Measurements from ENCODE around the gene KDF1.
A peak's percentile ranks its signal among the peaks of the same experiment; 100 is the strongest.
"Not testable (repeated sequence)": the region's sequence is repeated elsewhere in the genome, so short reads cannot be mapped to it uniquely, and the experiment has no call there.

Gene KDF1

DNA sequence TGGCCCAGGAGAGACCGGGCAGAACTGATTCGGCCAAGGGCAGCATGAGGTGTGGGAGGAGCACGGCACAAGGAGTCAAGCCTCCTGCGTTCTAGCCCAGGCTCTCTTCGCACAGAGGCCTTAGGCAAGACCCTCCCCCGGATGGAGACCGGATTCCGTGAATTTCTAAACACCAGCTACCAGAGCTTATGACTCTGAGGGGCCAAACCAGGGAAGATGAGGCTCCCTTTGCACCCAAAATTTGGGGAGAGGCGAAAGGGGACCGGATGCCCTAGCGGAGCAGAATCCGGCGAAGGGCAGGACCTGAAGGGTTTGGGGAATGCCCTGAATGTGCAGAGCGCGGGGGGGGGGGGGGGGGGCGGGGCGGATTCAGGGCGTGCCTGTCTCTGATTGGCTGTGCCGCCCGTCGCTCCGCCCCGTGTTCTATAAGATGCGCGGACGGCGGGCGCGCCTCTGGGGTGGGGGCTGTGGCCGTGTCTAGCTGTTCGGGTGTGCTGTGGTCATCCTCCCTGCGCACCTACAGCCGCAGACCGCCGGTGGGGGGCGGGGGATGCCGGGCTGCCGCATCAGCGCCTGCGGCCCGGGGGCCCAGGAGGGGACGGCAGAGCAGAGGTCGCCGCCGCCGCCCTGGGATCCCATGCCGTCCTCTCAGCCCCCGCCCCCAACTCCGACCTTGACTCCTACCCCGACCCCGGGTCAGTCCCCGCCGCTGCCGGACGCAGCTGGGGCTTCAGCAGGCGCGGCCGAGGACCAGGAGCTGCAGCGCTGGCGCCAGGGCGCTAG is 33.2 kb upstream of the KDF1 start, which contains the start of gene TRNP1:
TRNP1 (plus strand) TSS at position 456 of the 783 bp plus-strand sequence; CDS start at position 551, 95 bp downstream.
- H3K4me3 ChIP-seq (ENCODE audit: low read depth, low read length), result peak within 1 kb of the TSS; percentile 63
- no peak for TF ChIP-seq CTCF (IDR thresholded peaks at IDR 0.05; ENCODE audit: low read depth, low read length, missing control alignments)
- DNase-seq (ENCODE audit: low read depth), result no peak
- in situ Hi-C loops (cut with HindIII; ENCODE audit: low sequenced_read_pairs), result loop anchor here (5.0 kb wide), 1 partner anchor 44 kb away; no protein-coding TSS in a partner anchor

DNA sequence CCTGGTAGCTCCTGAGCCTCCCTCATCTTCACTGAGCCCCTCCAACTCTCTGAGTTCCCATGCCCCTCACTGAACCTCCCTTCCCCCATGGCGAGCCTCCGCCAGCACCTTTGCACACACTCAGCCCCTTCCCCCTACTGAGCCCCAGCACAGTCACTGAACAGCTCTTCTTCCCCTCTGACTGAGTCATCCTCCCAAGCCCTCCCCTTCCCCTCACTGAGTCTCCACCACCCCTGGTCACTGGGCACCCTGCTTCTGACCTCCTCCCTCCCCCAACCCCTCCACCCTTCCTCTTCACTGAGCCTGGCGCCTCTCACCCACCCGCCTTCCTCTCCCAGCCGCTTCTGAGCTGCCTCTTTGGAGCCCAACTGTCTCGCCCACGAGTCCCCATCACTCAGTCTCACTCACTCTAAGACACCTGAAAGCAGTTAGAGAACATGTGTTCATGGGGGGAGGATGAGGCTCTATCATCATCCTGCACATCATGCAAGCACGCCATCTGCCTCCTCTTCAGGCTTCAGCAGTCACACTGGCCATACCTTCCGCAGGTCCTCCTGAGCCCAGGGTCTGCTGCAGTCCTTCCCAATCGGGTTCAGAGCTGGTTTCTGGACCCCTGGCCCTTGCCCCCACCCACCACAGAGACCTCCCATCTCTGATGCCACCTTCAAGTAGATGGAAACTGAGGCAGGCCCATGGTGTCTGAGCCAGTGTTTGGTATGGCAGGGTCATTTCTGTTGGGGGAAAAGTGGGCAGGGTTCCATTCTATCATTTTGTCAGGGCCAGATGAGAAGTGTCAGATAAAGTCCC is 31.2 kb upstream of the KDF1 start:
- in situ Hi-C loops (cut with HindIII; ENCODE audit: low sequenced_read_pairs), result loop anchor here (5.0 kb wide), 1 partner anchor 46 kb away; no protein-coding TSS in a partner anchor
- no peak overlapping the region for H3K4me3 ChIP-seq (ENCODE audit: low read depth, low read length)
- no peak for TF ChIP-seq CTCF (IDR thresholded peaks at IDR 0.05; ENCODE audit: low read depth, low read length, missing control alignments)
- DNase-seq (ENCODE audit: low read depth), result no peak

DNA sequence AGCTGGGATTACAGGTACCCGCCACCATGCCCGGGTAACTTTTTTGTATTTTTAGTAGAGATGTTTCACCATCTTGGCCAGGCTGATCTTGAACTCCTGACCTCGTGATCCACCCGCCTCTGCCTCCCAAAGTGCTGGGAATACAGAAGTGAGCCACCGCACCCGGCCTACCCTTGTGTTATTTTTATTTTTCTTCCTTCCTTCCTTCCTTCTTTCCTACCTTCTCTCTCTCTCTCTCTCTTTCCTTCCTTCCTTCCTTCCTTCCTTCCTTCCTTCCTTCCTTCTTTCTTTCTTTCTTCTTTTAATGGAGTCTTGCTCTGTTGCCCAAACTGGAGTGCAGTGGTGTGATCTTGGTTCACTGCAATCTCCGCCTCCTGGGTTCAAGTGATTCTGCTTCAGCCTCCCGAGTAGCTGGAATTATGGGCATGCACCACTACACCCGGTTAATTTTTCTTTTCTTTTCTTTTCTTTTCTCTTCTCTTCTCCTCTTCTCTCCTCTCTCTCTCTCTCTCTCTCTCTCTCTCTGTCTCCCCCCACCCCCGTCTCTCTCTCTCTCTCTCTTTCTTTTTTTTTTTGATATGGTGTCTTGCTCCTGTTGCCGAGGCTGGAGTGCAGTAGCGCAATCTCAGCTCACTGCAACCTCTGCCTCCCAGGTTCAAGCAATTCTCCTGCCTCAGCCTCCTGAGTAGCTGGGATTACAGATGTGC is 29.3 kb upstream of the KDF1 start:
- not testable (repeated sequence) for H3K4me3 ChIP-seq (ENCODE audit: low read depth, low read length); DNase-seq (ENCODE audit: low read depth)
- in situ Hi-C loops (cut with HindIII; ENCODE audit: low sequenced_read_pairs), result loop anchor here (5.0 kb wide), 1 partner anchor 48 kb away; no protein-coding TSS in a partner anchor

DNA sequence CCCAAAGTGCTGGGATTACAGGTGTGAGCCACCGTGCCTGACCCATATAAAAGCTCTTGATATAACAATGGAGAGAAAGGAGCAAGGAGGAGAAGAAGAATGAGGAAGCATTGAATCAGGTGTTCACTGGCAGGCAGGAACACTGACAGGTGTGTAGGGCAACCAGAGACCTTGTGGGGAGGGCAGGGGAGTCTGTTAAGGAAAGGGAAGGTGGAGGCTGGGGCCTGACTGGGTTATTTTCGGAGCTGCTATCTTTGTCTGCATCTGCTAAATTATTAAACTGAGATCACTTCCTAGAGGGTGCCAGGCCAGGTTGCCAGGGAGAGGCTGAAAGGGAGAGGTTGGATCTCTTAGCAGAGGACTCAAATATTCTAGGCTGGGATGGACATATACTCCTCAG is 26.4 kb upstream of the KDF1 start:
- no peak for DNase-seq (ENCODE audit: low read depth)
- TF ChIP-seq CTCF (IDR thresholded peaks at IDR 0.05; ENCODE audit: low read depth, low read length, missing control alignments), result no peak
- no peak overlapping the region for H3K4me3 ChIP-seq (ENCODE audit: low read depth, low read length)
- in situ Hi-C loops (cut with HindIII; ENCODE audit: low sequenced_read_pairs), result no loop called here

GRCh38 chr1:26984291-26984690 is 24.0 kb upstream of the KDF1 start:
- in situ Hi-C loops (cut with HindIII; ENCODE audit: low sequenced_read_pairs), result no loop called here
- H3K4me3 ChIP-seq (ENCODE audit: low read depth, low read length), result no peak overlapping the region
- DNase-seq (ENCODE audit: low read depth), result no peak
- no peak for TF ChIP-seq CTCF (IDR thresholded peaks at IDR 0.05; ENCODE audit: low read depth, low read length, missing control alignments)

DNA sequence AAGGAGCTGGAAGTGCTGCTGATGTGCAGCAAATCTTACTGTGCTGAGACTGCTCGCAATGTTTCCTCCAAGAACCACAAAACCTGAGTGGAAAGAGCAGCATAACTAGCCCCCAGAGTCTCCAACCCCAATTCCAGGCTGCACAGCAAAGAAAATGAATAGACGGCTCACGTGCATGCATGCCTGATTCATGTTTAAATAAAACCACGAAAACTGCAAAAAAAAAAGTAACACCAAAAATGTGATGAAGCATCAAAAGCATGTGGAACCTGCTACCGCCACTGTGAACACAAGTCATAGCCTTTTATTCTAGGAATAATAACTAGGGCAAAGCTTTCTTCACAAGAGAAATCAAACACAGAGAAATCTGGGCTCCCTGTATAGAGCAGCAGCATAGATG is 23.6 kb upstream of the KDF1 start:
- no peak overlapping the region for H3K4me3 ChIP-seq (ENCODE audit: low read depth, low read length)
- no peak for TF ChIP-seq CTCF (IDR thresholded peaks at IDR 0.05; ENCODE audit: low read depth, low read length, missing control alignments)
- in situ Hi-C loops (cut with HindIII; ENCODE audit: low sequenced_read_pairs), result no loop called here
- DNase-seq (ENCODE audit: low read depth), result no peak

Data from astrocyte of the cerebellum (primary cell).